PC-9 (cell line): ENCODE results near the gene LMO4. TPM values are rescaled to one million over a fixed set of nuclear protein-coding genes. Genes with fewer than 3 reads are reported as not detected.
A peak's percentile ranks its signal among the peaks of the same experiment; 100 is the strongest.

Source experiments
- BruUV-seq: library from RNA; stranded (reverse); fragments of 400-500 nt; replicated peaks from 2 replicates; lab custom pipeline; 2021; lab: Mats Ljungman, UMichigan
- CTCF ChIA-PET: fragments of 300-600 bp; sonication (Branson Sonifier 250); formaldehyde crosslinking; loops from one replicate; lab custom pipeline; 2022; ENCODE audit warnings: antibody characterized with exemption; lab: Charles Lee
- POLR2A ChIA-PET: fragments of 300-600 bp; sonication (Branson Sonifier 250); formaldehyde crosslinking; loops from one replicate; lab custom pipeline; 2022; ENCODE audit warnings: antibody characterized with exemption; ENCODE audit not compliant: unreplicated experiment; lab: Charles Lee
- DNase-seq, 2 experiments: peaks; one replicate each; pipeline versions ENCODE4 v3.0.0 to v3.0.0-alpha.2; 2015 to 2022; ENCODE audit warnings: mixed read lengths in 1 of 2
- H2AFZ ChIP-seq: fragments of 200-600 bp; sonication (generic); 2 replicates; pipeline ENCODE4 v1.8.1; 2017; ENCODE audit warnings: antibody characterized with exemption
- H3F3A ChIP-seq: fragments of 200-600 bp; sonication (generic); 2 replicates; pipeline ENCODE4 v1.8.1; 2017; ENCODE audit warnings: antibody characterized with exemption, mild to moderate bottlenecking, low read depth; ENCODE audit not compliant: insufficient read depth
- H3K27ac ChIP-seq: fragments of 200-600 bp; sonication (generic); 2 replicates; pipeline ENCODE4 v1.6.1; 2016; ENCODE audit warnings: mixed run types
- H3K27me3 ChIP-seq: fragments of 200-600 bp; sonication (generic); 2 replicates; pipeline ENCODE4 v1.6.1; 2016; ENCODE audit warnings: low read depth, mixed run types; ENCODE audit not compliant: insufficient read depth
- H3K36me3 ChIP-seq: fragments of 200-600 bp; sonication (generic); 2 replicates; pipeline ENCODE4 v1.6.1; 2016; ENCODE audit warnings: low read depth, mixed run types
- H3K4me1 ChIP-seq: fragments of 200-600 bp; sonication (generic); replicated peaks from 2 replicates; pipeline ENCODE4 v1.6.1; 2016; ENCODE audit warnings: mixed run types; ENCODE audit not compliant: insufficient read depth
- H3K4me2 ChIP-seq: fragments of 200-600 bp; sonication (generic); 2 replicates; pipeline ENCODE4 v1.6.1; 2017; ENCODE audit warnings: mixed run types
- H3K4me3 ChIP-seq: fragments of 200-600 bp; sonication (generic); 2 replicates; pipeline ENCODE4 v1.6.1; 2016; ENCODE audit warnings: mixed run types
- H3K79me2 ChIP-seq: fragments of 200-600 bp; sonication (generic); 2 replicates; pipeline ENCODE4 v1.6.1; 2017; ENCODE audit warnings: low read depth, mixed run types
- H3K9me2 ChIP-seq: fragments of 200-600 bp; sonication (generic); 2 replicates; pipeline ENCODE4 v1.8.1; 2017; ENCODE audit warnings: mild to moderate bottlenecking; ENCODE audit not compliant: insufficient read depth
- H3K9me3 ChIP-seq: fragments of 200-600 bp; sonication (generic); 2 replicates; pipeline ENCODE4 v1.8.1; 2016; ENCODE audit warnings: low read depth; ENCODE audit not compliant: insufficient read depth
- H4K20me1 ChIP-seq: fragments of 200-600 bp; sonication (generic); 2 replicates; pipeline ENCODE4 v1.8.1; 2017; ENCODE audit not compliant: insufficient read depth
- CTCF ChIP-seq: fragments of 200-600 bp; sonication (generic); conservative IDR thresholded peaks from 2 replicates; pipeline ENCODE4 v1.6.1; 2017; ENCODE audit warnings: mixed run types, antibody characterized with exemption, mild to moderate bottlenecking, moderate library complexity
- EZH2 ChIP-seq: fragments of 200-600 bp; sonication (generic); IDR thresholded peaks from 2 replicates; pipeline ENCODE4 v1.8.0; 2017; ENCODE audit warnings: antibody characterized with exemption, low read depth
- intact Hi-C: fragments of 100-400 bp; cut with micrococcal nuclease; formaldehyde crosslinking; loops from one replicate; pipeline ENCODE4 v1.10.0; 2022; ENCODE audit not compliant: unreplicated experiment
- total RNA-seq: library from RNA; stranded (reverse); gene quantifications from 2 replicates; pipeline ENCODE4 v1.2.3, GENCODE V29; 2021

Gene LMO4
- total RNA-seq, 1 experiment from 2014 or later, result 47.7 TPM

GRCh38 chr1:87334351-87335174, 5.9 kb downstream of the LMO4 start:
- no peaks in the 10 kb centered on the region for H3K27me3 ChIP-seq
- DNase-seq, result no peak
- H3K4me2 ChIP-seq, result peak overlapping the region; percentile 86
- intact Hi-C loops, result loop anchor here (5.0 kb wide), 1 partner anchor 473 kb away; no protein-coding TSS in a partner anchor
- H3K36me3 ChIP-seq, result peaks cover 66% of the 10 kb centered on the region
- no peak overlapping the region for H2AFZ ChIP-seq
- H3K9me3 ChIP-seq, result no peaks in the 10 kb centered on the region
- H3K79me2 ChIP-seq, result peaks cover 96% of the 10 kb centered on the region
- ChIA-PET POLR2A (no interaction called here), CTCF (interaction anchor here (0.6 kb wide), 2 partner anchors 220 to 844 kb away, joined by 10 to 11 read pairs; no protein-coding TSS in a partner anchor)
- H3K4me1 ChIP-seq, result peaks cover 41% of the 10 kb centered on the region
- TF ChIP-seq EZH2, result no peak
- TF ChIP-seq CTCF, result no peak
- peaks cover 83% of the 10 kb centered on the region for H4K20me1 ChIP-seq
- TSS peak; percentile 33 for BruUV-seq
- H3K4me3 ChIP-seq, result peak overlapping the region; percentile 64
- no peaks in the 10 kb centered on the region for H3K9me2 ChIP-seq
- H3K27ac ChIP-seq, result no peak overlapping the region
- H3F3A ChIP-seq, result peaks cover 24% of the 10 kb centered on the region

- intact Hi-C loops, result no loop called here
- peaks cover 94% of the 10 kb centered on the region for H3K79me2 ChIP-seq
- H2AFZ ChIP-seq, result no peak overlapping the region
- peak; percentile 38 to 43 for DNase-seq
- H3K4me2 ChIP-seq, result peak overlapping the region; percentile 86
- no peak overlapping the region for H3K27ac ChIP-seq
- H4K20me1 ChIP-seq, result peaks cover 88% of the 10 kb centered on the region
- H3F3A ChIP-seq, result peaks cover 17% of the 10 kb centered on the region
- peaks cover 74% of the 10 kb centered on the region for H3K36me3 ChIP-seq
- TF ChIP-seq EZH2, result no peak
- TF ChIP-seq CTCF, result no peak
- H3K9me2 ChIP-seq, result no peaks in the 10 kb centered on the region
- H3K4me3 ChIP-seq, result peak overlapping the region; percentile 64
- POLR2A ChIA-PET, result no interaction called here
- no peaks in the 10 kb centered on the region for H3K9me3 ChIP-seq
- CTCF ChIA-PET, result interaction anchor here (0.7 kb wide), 1 partner anchor 142 kb away, joined by 4 read pairs; no protein-coding TSS in a partner anchor
- no TSS peak for BruUV-seq
- peaks cover 41% of the 10 kb centered on the region for H3K4me1 ChIP-seq
- no peaks in the 10 kb centered on the region for H3K27me3 ChIP-seq
Observed at GRCh38 chr1:87335175-87335884, 6.7 kb downstream of the LMO4 start.

- peaks cover 87% of the 10 kb centered on the region for H3K36me3 ChIP-seq
- DNase-seq, result no peak
- no peaks in the 10 kb centered on the region for H3K9me3 ChIP-seq
- ChIA-PET CTCF (no interaction called here), POLR2A (no interaction called here)
- H4K20me1 ChIP-seq, result peaks cover 93% of the 10 kb centered on the region
- peaks cover 41% of the 10 kb centered on the region for H3K4me1 ChIP-seq
- H3K27ac ChIP-seq, result no peak overlapping the region
- no peak overlapping the region for H3K4me2 ChIP-seq
- peaks cover 13% of the 10 kb centered on the region; the same call in 1 of the 2 replicates for H3F3A ChIP-seq
- no peaks in the 10 kb centered on the region for H3K27me3 ChIP-seq
- no peaks in the 10 kb centered on the region for H3K9me2 ChIP-seq
- TF ChIP-seq EZH2 (no peak), CTCF (no peak)
- intact Hi-C loops, result no loop called here
- no peak overlapping the region for H2AFZ ChIP-seq
- H3K4me3 ChIP-seq, result no peak overlapping the region
- no TSS peak for BruUV-seq
- H3K79me2 ChIP-seq, result peaks cover 88% of the 10 kb centered on the region
Observed at GRCh38 chr1:87336623-87337067, 8.0 kb downstream of the LMO4 start.
